Psoas muscle (tissue), 8 donors: Measurements from ENCODE around the gene PITPNC1. TPM values are rescaled to one million over a fixed set of nuclear protein-coding genes. Genes with fewer than 3 reads are reported as not detected.

Experiments
- ATAC-seq, 4 donors: fragments of 200-7000 bp; cut with Tn5 transposase; one replicate each; pipeline ENCODE4 v1.9.1; 2020; ENCODE audit warnings: moderate library complexity in 3 of 4, mild to moderate bottlenecking in 2 of 4
- DNase-seq, 2 donors: peaks; one replicate each; pipeline ENCODE4 v3.0.0-alpha.2; 2020
- H3K27ac ChIP-seq: fragments of 200-600 bp; one replicate; pipeline ENCODE4 v1.8.0; 2022
- H3K27me3 ChIP-seq, 3 donors: fragments of 200-600 bp in 1 of 3; one replicate each; pipeline versions ENCODE4 v1.6.1 to v1.8.0; 2013 to 2022; ENCODE audit warnings: low read length in 2 of 3, mild to moderate bottlenecking in 2 of 3, moderate library complexity in 1 of 3; ENCODE audit not compliant: insufficient read depth in 3 of 3
- H3K36me3 ChIP-seq, 2 donors: fragments of 200-600 bp in 1 of 2; one replicate each; pipeline versions ENCODE4 v1.6.1 to v1.8.0; 2013 to 2022; ENCODE audit warnings: low read depth in 1 of 2, mild to moderate bottlenecking in 1 of 2, moderate library complexity in 1 of 2; ENCODE audit not compliant: insufficient read depth in 1 of 2
- H3K4me1 ChIP-seq: fragments of 200-600 bp; one replicate; pipeline ENCODE4 v1.8.0; 2022
- H3K4me3 ChIP-seq: fragments of 200-600 bp; one replicate; pipeline ENCODE4 v1.8.0; 2022; ENCODE audit warnings: mild to moderate bottlenecking
- H3K9me3 ChIP-seq: fragments of 200-600 bp; one replicate; pipeline ENCODE4 v1.8.0; 2022
- CTCF ChIP-seq: fragments of 200-600 bp; IDR thresholded peaks from one replicate; pipeline ENCODE4 v1.8.0; 2022; ENCODE audit warnings: antibody characterized with exemption
- WGBS, 3 donors: extraction: QIAGEN DNeasy Blood & Tissue Kit; methylation state at CpG; one replicate each; pipeline versions ENCODE4 v1.1.6 to v1.1.7; 2013; 5-methylcytosine and 5-hydroxymethylcytosine counted together
- intact Hi-C, 2 donors: fragments of 100-400 bp; cut with DNase I; formaldehyde crosslinking; loops; one replicate each; pipeline versions ENCODE4 v1.11.0 to v1.14.2; 2022
- polyA plus RNA-seq, 3 donors: library from polyadenylated mRNA; stranded (reverse); fragments of 200-250 nt; gene quantifications; one replicate each; pipeline ENCODE4 v1.2.3, GENCODE V29; 2013
- total RNA-seq, 4 donors: library from RNA; stranded (reverse); fragmentation: NEBNext Ultra II Directional in 2 of 4; extraction: Animal tissue kit (Norgen Biotek cat#: 25700) in 2 of 4; gene quantifications; one replicate each; pipeline versions ENCODE4 v1.2.1 to v1.2.4, GENCODE V29; 2021 to 2023
- donor health status: healthy with polysubstance abuse.
- donor health status: DM: no; HTN: no; CAD: no; lungs with moderate emphysema.
- donor health status: Bipolar disorder and iron deficiency.
- donor health status: healthy.
- donor health status: DM: yes; HTN: yes; CAD: no.
- donor health status: DM: no; HTN: no; CAD: no.
- donor health status: DM: no; HTN: no; CAD: no.
- donor health status: DM: yes; HTN: yes; CAD: no.

PITPNC1 gene
- total and polyA plus RNA-seq, 7 donors: 4.4 to 54.7 (median 6.6) TPM

- no peaks in the 10 kb centered on the region for H3K9me3 ChIP-seq
- H3K27ac ChIP-seq: no peak overlapping the region
- 92 to 100% (median 97%) methylated on average over 3 of the region's 3 CpGs for WGBS, 3 donors
- ATAC-seq (no peak), DNase-seq (no peak)
- no peaks in the 10 kb centered on the region for H3K36me3 ChIP-seq
- no peaks in the 10 kb centered on the region for H3K27me3 ChIP-seq
- H3K4me1 ChIP-seq: no peaks in the 10 kb centered on the region
- intact Hi-C loops: no loop called here
- no peak for TF ChIP-seq CTCF
- no peak overlapping the region for H3K4me3 ChIP-seq
These were observed 105.7 kb downstream of the PITPNC1 start for GRCh38 chr17:67482764-67483163.

- no peak overlapping the region for H3K27ac ChIP-seq
- ATAC-seq: no peak
- H3K4me3 ChIP-seq: no peak overlapping the region
- no peaks in the 10 kb centered on the region for H3K9me3 ChIP-seq
- no peaks in the 10 kb centered on the region for H3K36me3 ChIP-seq
- intact Hi-C loops: no loop called here
- no peak for DNase-seq
- no peaks in the 10 kb centered on the region for H3K27me3 ChIP-seq
- 79 to 93% (median 82%) methylated on average over 4 of the region's 4 CpGs for WGBS, 3 donors
- no peak for TF ChIP-seq CTCF
- H3K4me1 ChIP-seq: no peaks in the 10 kb centered on the region
These were observed 107.2 kb downstream of the PITPNC1 start for GRCh38 chr17:67484261-67484660.

- H3K4me1 ChIP-seq: peaks cover 5% of the 10 kb centered on the region
- no peak for TF ChIP-seq CTCF
- WGBS, 3 donors: 73 to 87% (median 73%) methylated on average over 7 of the region's 7 CpGs
- intact Hi-C loops: no loop called here
- H3K9me3 ChIP-seq: no peaks in the 10 kb centered on the region
- H3K36me3 ChIP-seq: no peaks in the 10 kb centered on the region
- DNase-seq (no peak), ATAC-seq (no peak)
- no peak overlapping the region for H3K27ac ChIP-seq
- no peaks in the 10 kb centered on the region for H3K27me3 ChIP-seq
- no peak overlapping the region for H3K4me3 ChIP-seq
These were observed 108.6 kb downstream of the PITPNC1 start for GRCh38 chr17:67485666-67486065.

GRCh38 chr17:67487506-67487905 is 110.4 kb downstream of the PITPNC1 start:
- intact Hi-C loops: no loop called here
- no peak overlapping the region for H3K4me3 ChIP-seq
- no peaks in the 10 kb centered on the region for H3K36me3 ChIP-seq
- ATAC-seq: no peak
- peaks cover 0 to 4% (median 0%) of the 10 kb centered on the region in 3 donors for H3K27me3 ChIP-seq
- H3K4me1 ChIP-seq: peaks cover 22% of the 10 kb centered on the region
- no peak overlapping the region for H3K27ac ChIP-seq
- DNase-seq: no peak
- H3K9me3 ChIP-seq: no peaks in the 10 kb centered on the region
- WGBS, 3 donors: 70 to 81% (median 71%) methylated on average over 7 of the region's 7 CpGs
- TF ChIP-seq CTCF: no peak

GRCh38 chr17:67488161-67488560 is 111.1 kb downstream of the PITPNC1 start:
- Histone ChIP-seq H3K27me3 (peaks cover 0 to 4% (median under 1%) of the 10 kb centered on the region in 3 donors), H3K36me3 (no peaks in the 10 kb centered on the region), H3K4me3 (no peak overlapping the region), H3K9me3 (no peaks in the 10 kb centered on the region), H3K4me1 (peaks cover 22% of the 10 kb centered on the region), H3K27ac (no peak overlapping the region)
- DNase-seq (peak; percentile 32 to 64), ATAC-seq (no peak)
- no peak for TF ChIP-seq CTCF
- WGBS, 3 donors: 24 to 35% (median 26%) methylated on average over 12 of the region's 12 CpGs
- intact Hi-C loops: no loop called here
